Trophoblast cell (in vitro differentiated cells and primary cell): Measurements from ENCODE around the gene NELFB.
A peak's percentile ranks its signal among the peaks of the same experiment; 100 is the strongest.

ENCODE experiments used
- DNase-seq, 2 donors: peaks; one replicate each; pipeline ENCODE4 v3.0.0-alpha.2; 2016
- H2AFZ ChIP-seq: 2 replicates; pipeline ENCODE4 v1.6.1; 2013; ENCODE audit warnings: low read length, moderate library complexity, mild to moderate bottlenecking; ENCODE audit not compliant: insufficient read depth, poor library complexity
- H2AK5ac ChIP-seq: 2 replicates; pipeline ENCODE4 v1.6.1; 2013; ENCODE audit warnings: mild to moderate bottlenecking, low read length
- H2BK120ac ChIP-seq: 2 replicates; pipeline ENCODE4 v1.6.1; 2013; ENCODE audit warnings: low read length, mild to moderate bottlenecking, moderate library complexity; ENCODE audit not compliant: insufficient read depth, poor library complexity
- H2BK12ac ChIP-seq: 2 replicates; pipeline ENCODE4 v1.6.1; 2013; ENCODE audit warnings: mild to moderate bottlenecking, low read length, moderate library complexity
- H2BK5ac ChIP-seq: 2 replicates; pipeline ENCODE4 v1.6.1; 2013; ENCODE audit warnings: low read length, low read depth, moderate library complexity, mild to moderate bottlenecking; ENCODE audit not compliant: poor library complexity
- H3K14ac ChIP-seq: 2 replicates; pipeline ENCODE4 v1.6.1; 2013; ENCODE audit warnings: mild to moderate bottlenecking, low read length
- H3K18ac ChIP-seq: 2 replicates; pipeline ENCODE4 v1.6.1; 2013; ENCODE audit warnings: mild to moderate bottlenecking, low read length
- H3K23ac ChIP-seq: 2 replicates; pipeline ENCODE4 v1.6.1; 2013; ENCODE audit warnings: low read length
- H3K27ac ChIP-seq: 2 replicates; pipeline ENCODE4 v1.5.1; 2013; ENCODE audit warnings: low read depth, mild to moderate bottlenecking, inconsistent platforms, low read length, moderate library complexity
- H3K27me3 ChIP-seq: 2 replicates; pipeline ENCODE4 v1.6.1; 2013; ENCODE audit warnings: inconsistent platforms, mild to moderate bottlenecking, low read length, moderate library complexity; ENCODE audit not compliant: insufficient read depth
- H3K36me3 ChIP-seq, 2 experiments: 1 replicate in 1 of 2; 2 replicates in 1 of 2; pipeline ENCODE4 v1.6.1; 2013; ENCODE audit warnings: low read length in 2 of 2, mild to moderate bottlenecking in 2 of 2, moderate library complexity in 1 of 2; ENCODE audit not compliant: insufficient read depth in 2 of 2, control insufficient read depth in 1 of 2
- H3K4ac ChIP-seq: 2 replicates; pipeline ENCODE4 v1.6.1; 2013; ENCODE audit warnings: low read depth, mild to moderate bottlenecking, low read length, moderate library complexity
- H3K4me1 ChIP-seq, 2 experiments: 1 replicate in 1 of 2; 2 replicates in 1 of 2; pipeline ENCODE4 v1.6.1; 2013; ENCODE audit warnings: low read length in 2 of 2, mild to moderate bottlenecking in 2 of 2, moderate library complexity in 1 of 2; ENCODE audit not compliant: insufficient read depth in 2 of 2, control insufficient read depth in 1 of 2
- H3K4me2 ChIP-seq: 2 replicates; pipeline ENCODE4 v1.6.1; 2013; ENCODE audit warnings: inconsistent platforms, mild to moderate bottlenecking, low read length, moderate library complexity
- H3K4me3 ChIP-seq: 2 replicates; pipeline ENCODE4 v1.5.1; 2013; ENCODE audit warnings: mild to moderate bottlenecking, low read depth, low read length, inconsistent platforms
- H3K79me1 ChIP-seq: one replicate; pipeline ENCODE4 v1.6.1; 2013; ENCODE audit warnings: low read length
- H3K79me2 ChIP-seq: 2 replicates; pipeline ENCODE4 v1.6.1; 2013; ENCODE audit warnings: low read length, mild to moderate bottlenecking; ENCODE audit not compliant: control insufficient read depth, insufficient read depth, poor library complexity
- H3K9ac ChIP-seq: 2 replicates; pipeline ENCODE4 v1.6.1; 2013; ENCODE audit warnings: mild to moderate bottlenecking, low read length
- H3K9me3 ChIP-seq: 2 replicates; pipeline ENCODE4 v1.6.1; 2013; ENCODE audit warnings: low read depth, mild to moderate bottlenecking, control low read depth, inconsistent platforms, low read length; ENCODE audit not compliant: insufficient read depth
- H4K12ac ChIP-seq: 2 replicates; pipeline ENCODE4 v1.6.1; 2013; ENCODE audit warnings: low read depth, mild to moderate bottlenecking, low read length, moderate library complexity
- H4K8ac ChIP-seq: 2 replicates; pipeline ENCODE4 v1.6.1; 2013; ENCODE audit warnings: low read depth, mild to moderate bottlenecking, low read length, moderate library complexity
- H4K91ac ChIP-seq: one replicate; pipeline ENCODE4 v1.6.1; 2013; ENCODE audit warnings: low read depth, mild to moderate bottlenecking, low read length, moderate library complexity
- WGBS: extraction: QIAGEN DNeasy Blood & Tissue Kit; methylation state at CpG from one replicate; pipeline ENCODE4 v1.1.7; 2013; ENCODE audit warnings: missing lambda C conversion rate; ENCODE audit not compliant: insufficient read length, insufficient coverage; ENCODE audit errors: extremely low coverage; 5-methylcytosine and 5-hydroxymethylcytosine counted together

The NELFB gene

GRCh38 chr9:137220317-137221094, 34.6 kb upstream of the NELFB start:
- H3K79me1 ChIP-seq = peaks cover 8% of the 10 kb centered on the region
- no peak for DNase-seq

GRCh38 chr9:137221095-137221505, 34.0 kb upstream of the NELFB start:
- peaks cover 10 to 12% of the 10 kb centered on the region in 2 experiments for H3K36me3 ChIP-seq
- no CpG with 5 or more reads among the region's 14 CpGs for WGBS

More at GRCh38 chr9:137220317-137221094, 34.6 kb upstream of the NELFB start:
- H3K9me3 ChIP-seq = no peaks in the 10 kb centered on the region
- no peak overlapping the region for H4K8ac ChIP-seq
- H3K36me3 ChIP-seq = peaks cover 16 to 18% of the 10 kb centered on the region in 2 experiments
- H3K27me3 ChIP-seq = no peaks in the 10 kb centered on the region
- H3K27ac ChIP-seq = no peak overlapping the region
- peaks cover 2% of the 10 kb centered on the region for H3K79me2 ChIP-seq
- no peak overlapping the region for H3K4ac ChIP-seq
- H3K4me3 ChIP-seq = no peak overlapping the region
- H3K23ac ChIP-seq = no peak overlapping the region
- no peak overlapping the region for H3K9ac ChIP-seq
- H2AK5ac ChIP-seq = no peak overlapping the region
- WGBS = no CpG with 5 or more reads among the region's 52 CpGs
- H4K91ac ChIP-seq = no peak overlapping the region
- H3K18ac ChIP-seq = no peak overlapping the region
- H2BK12ac ChIP-seq = no peak overlapping the region
- H3K14ac ChIP-seq = no peak overlapping the region
- H4K12ac ChIP-seq = no peak overlapping the region
- no peak overlapping the region for H2AFZ ChIP-seq
- H2BK5ac ChIP-seq = no peak overlapping the region
- H3K4me2 ChIP-seq = no peak overlapping the region
- H3K4me1 ChIP-seq = peaks cover 21 to 24% of the 10 kb centered on the region in 2 experiments
- no peak overlapping the region for H2BK120ac ChIP-seq

DNA sequence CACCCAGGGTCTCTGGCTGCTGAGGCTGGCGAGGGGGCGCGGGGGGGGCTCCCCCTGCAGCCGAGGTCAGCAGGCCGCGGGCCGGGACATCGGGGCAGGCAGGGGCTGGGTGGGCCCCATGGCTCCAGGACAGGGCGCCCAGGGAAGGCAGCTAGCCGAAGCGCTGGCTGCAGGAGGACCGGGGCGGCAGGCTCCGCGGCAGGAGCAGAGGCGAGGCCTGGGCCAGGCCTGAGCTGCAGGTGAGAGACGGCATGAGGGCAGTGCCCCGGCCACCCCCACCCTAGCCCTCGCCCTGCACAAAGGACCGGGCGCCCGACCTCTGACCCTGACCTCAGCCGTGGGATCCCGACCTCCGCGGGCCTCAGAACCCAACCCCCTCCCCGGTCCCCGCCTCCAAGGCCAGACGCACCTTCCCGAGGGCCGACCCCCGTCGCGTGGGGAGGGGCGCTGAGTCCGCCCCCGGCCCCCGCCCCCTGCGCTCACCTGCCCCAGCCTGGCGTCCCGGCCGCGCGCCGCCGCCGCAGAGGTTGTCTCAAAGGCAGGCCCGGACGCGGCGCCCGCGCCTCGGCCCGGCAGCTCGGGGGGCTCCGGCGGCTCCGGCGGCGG, 33.5 kb upstream of the NELFB start:
- H3K4ac ChIP-seq = no peak overlapping the region
- no peaks in the 10 kb centered on the region for H3K27me3 ChIP-seq
- H4K91ac ChIP-seq = no peak overlapping the region
- peak overlapping the region; percentile 26 for H4K8ac ChIP-seq
- no peak overlapping the region for H2AK5ac ChIP-seq
- DNase-seq = no peak
- no peak overlapping the region for H3K14ac ChIP-seq
- H3K4me2 ChIP-seq = peak overlapping the region; percentile 63
- H3K36me3 ChIP-seq = peaks cover 4 to 7% of the 10 kb centered on the region in 2 experiments
- H3K79me2 ChIP-seq = peaks cover 2% of the 10 kb centered on the region
- no peak overlapping the region for H3K18ac ChIP-seq
- H3K9me3 ChIP-seq = no peaks in the 10 kb centered on the region
- H3K9ac ChIP-seq = no peak overlapping the region
- peak overlapping the region; percentile 33 for H2AFZ ChIP-seq
- H2BK12ac ChIP-seq = no peak overlapping the region
- peaks cover 24 to 27% of the 10 kb centered on the region in 2 experiments for H3K4me1 ChIP-seq
- H4K12ac ChIP-seq = no peak overlapping the region
- H2BK120ac ChIP-seq = no peak overlapping the region
- WGBS = no CpG with 5 or more reads among the region's 61 CpGs
- H2BK5ac ChIP-seq = no peak overlapping the region
- peak overlapping the region; percentile 53 for H3K4me3 ChIP-seq
- peaks cover 8% of the 10 kb centered on the region for H3K79me1 ChIP-seq
- no peak overlapping the region for H3K23ac ChIP-seq
- H3K27ac ChIP-seq = no peak overlapping the region

More at GRCh38 chr9:137221095-137221505, 34.0 kb upstream of the NELFB start:
- no peak overlapping the region for H2BK12ac ChIP-seq
- no peak overlapping the region for H3K14ac ChIP-seq
- no peak overlapping the region for H3K4me2 ChIP-seq
- peaks cover 2% of the 10 kb centered on the region for H3K79me2 ChIP-seq
- no peaks in the 10 kb centered on the region for H3K27me3 ChIP-seq
- H3K79me1 ChIP-seq = peaks cover 8% of the 10 kb centered on the region
- DNase-seq = no peak
- H2BK120ac ChIP-seq = no peak overlapping the region
- no peak overlapping the region for H3K4ac ChIP-seq
- no peak overlapping the region for H3K23ac ChIP-seq
- no peak overlapping the region for H3K18ac ChIP-seq
- H3K27ac ChIP-seq = no peak overlapping the region
- no peak overlapping the region for H2AFZ ChIP-seq
- H3K4me3 ChIP-seq = no peak overlapping the region
- H4K12ac ChIP-seq = no peak overlapping the region
- H3K9me3 ChIP-seq = no peaks in the 10 kb centered on the region
- no peak overlapping the region for H4K91ac ChIP-seq
- no peak overlapping the region for H4K8ac ChIP-seq
- H3K9ac ChIP-seq = no peak overlapping the region
- H2BK5ac ChIP-seq = no peak overlapping the region
- no peak overlapping the region for H2AK5ac ChIP-seq
- H3K4me1 ChIP-seq = peaks cover 21 to 24% of the 10 kb centered on the region in 2 experiments

GRCh38 chr9:137222190-137223077, 32.7 kb upstream of the NELFB start, which contains the start of gene RNF208:
Gene RNF208, minus strand, starts transcription at chr9:137222240. Its CDS starts 1,028 bp downstream, at chr9:137221212.
- H2AK5ac ChIP-seq = peak within 1 kb of the TSS; percentile 34
- no peak within 1 kb of the TSS for H2BK12ac ChIP-seq
- WGBS = no CpG with 5 or more reads among the region's 88 CpGs

More at GRCh38 chr9:137222190-137223077, 32.7 kb upstream of the NELFB start, which contains the start of gene RNF208:
- Histone ChIP-seq H4K12ac (peak within 1 kb of the TSS; percentile 57), H3K4me2 (peak within 1 kb of the TSS; percentile 63), H3K9ac (no peak within 1 kb of the TSS), H3K4me1 (peaks cover 25 to 30% of the 10 kb centered on the region in 2 experiments), H3K4me3 (peak within 1 kb of the TSS; percentile 62), H3K23ac (no peak within 1 kb of the TSS), H3K36me3 (peaks cover 3 to 4% of the 10 kb centered on the region in 2 experiments), H3K4ac (peak within 1 kb of the TSS; percentile 12), H4K91ac (peak within 1 kb of the TSS; percentile 15), H2BK5ac (no peak within 1 kb of the TSS), H3K18ac (no peak within 1 kb of the TSS), H2BK120ac (no peak within 1 kb of the TSS), H2AFZ (peak within 1 kb of the TSS; percentile 54), H4K8ac (peak within 1 kb of the TSS; percentile 33), H3K14ac (peak within 1 kb of the TSS; percentile 14), H3K27ac (peak within 1 kb of the TSS; percentile 24), H3K27me3 (no peaks in the 10 kb centered on the region), H3K79me2 (peaks cover 2% of the 10 kb centered on the region), H3K9me3 (peaks cover 2% of the 10 kb centered on the region), H3K79me1 (peaks cover 8% of the 10 kb centered on the region)
- no peak for DNase-seq
